Measurements from ENCODE around the gene AKAP13. TPM values are rescaled to one million over a fixed set of nuclear protein-coding genes. Genes with fewer than 3 reads are reported as not detected.
A peak's percentile ranks its signal among the peaks of the same experiment; 100 is the strongest.

Gene AKAP13
- polyA plus RNA-seq, 3 donors: 47.9 to 99.7 (median 92.6) TPM

DNA sequence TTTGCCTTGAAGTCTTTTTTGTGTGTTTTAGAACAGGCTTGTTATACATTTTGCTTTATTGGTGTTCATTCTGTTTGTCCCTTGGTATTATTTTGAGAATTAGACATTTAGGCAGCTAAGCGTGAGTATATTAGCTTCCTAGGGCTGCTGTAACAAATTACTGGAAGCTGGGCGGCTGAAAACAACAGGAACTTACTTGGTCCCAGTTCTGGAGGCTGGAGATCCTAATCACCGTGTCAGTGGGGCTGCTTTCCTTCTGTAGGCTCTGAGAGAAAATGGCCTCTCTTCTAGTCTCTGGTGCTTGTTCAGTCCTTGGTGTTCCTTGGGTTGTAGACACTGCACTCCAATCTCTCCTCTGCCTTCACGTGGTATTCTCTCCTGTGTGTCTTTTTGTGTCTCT, 272.1 kb downstream of the AKAP13 start:
- peak overlapping the region in 1 of 2 donors; percentile 59 for H3K27ac ChIP-seq (ENCODE audit: low read depth in 1 of 2, low read length in 2 of 2)
- intact Hi-C loops (cut with micrococcal nuclease): no loop called here
- Mint-ChIP-seq H3K27me3 (ENCODE audit: low read depth in 3 of 3) (no peaks in the 10 kb centered on the region), H3K9me3 (no peaks in the 10 kb centered on the region), H3K4me3 (no peak overlapping the region), H3K4me1 (peaks cover 19% of the 10 kb centered on the region), H3K27ac (peak overlapping the region; percentile 7 to 88 (median 59)), H3K36me3 (peaks cover 67 to 81% of the 10 kb centered on the region in 2 donors)
- H3K27me3 ChIP-seq (ENCODE audit: control insufficient read depth in 2 of 2, insufficient read depth in 2 of 2, low read length in 2 of 2): no peaks in the 10 kb centered on the region
- H4K20me1 ChIP-seq (ENCODE audit: insufficient read depth, low read length): peaks cover 100% of the 10 kb centered on the region
- H3K4me1 ChIP-seq (ENCODE audit: control insufficient read depth in 1 of 2, insufficient read depth in 2 of 2, low read length in 2 of 2): peaks cover 12 to 22% of the 10 kb centered on the region in 2 donors
- no peak overlapping the region for H3K9ac ChIP-seq (ENCODE audit: insufficient read depth, low read length, poor library complexity, severe bottlenecking)
- TF ChIP-seq, protein P1, sequence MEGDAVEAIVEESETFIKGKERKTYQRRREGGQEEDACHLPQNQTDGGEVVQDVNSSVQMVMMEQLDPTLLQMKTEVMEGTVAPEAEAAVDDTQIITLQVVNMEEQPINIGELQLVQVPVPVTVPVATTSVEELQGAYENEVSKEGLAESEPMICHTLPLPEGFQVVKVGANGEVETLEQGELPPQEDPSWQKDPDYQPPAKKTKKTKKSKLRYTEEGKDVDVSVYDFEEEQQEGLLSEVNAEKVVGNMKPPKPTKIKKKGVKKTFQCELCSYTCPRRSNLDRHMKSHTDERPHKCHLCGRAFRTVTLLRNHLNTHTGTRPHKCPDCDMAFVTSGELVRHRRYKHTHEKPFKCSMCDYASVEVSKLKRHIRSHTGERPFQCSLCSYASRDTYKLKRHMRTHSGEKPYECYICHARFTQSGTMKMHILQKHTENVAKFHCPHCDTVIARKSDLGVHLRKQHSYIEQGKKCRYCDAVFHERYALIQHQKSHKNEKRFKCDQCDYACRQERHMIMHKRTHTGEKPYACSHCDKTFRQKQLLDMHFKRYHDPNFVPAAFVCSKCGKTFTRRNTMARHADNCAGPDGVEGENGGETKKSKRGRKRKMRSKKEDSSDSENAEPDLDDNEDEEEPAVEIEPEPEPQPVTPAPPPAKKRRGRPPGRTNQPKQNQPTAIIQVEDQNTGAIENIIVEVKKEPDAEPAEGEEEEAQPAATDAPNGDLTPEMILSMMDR (IDR thresholded peaks at IDR 0.05): no peak
- 80% methylated on average over 1 of the region's 4 CpGs for WGBS (ENCODE audit: insufficient coverage)
- DNase-seq: no peak
- peaks cover 70 to 96% of the 10 kb centered on the region in 2 donors for H3K36me3 ChIP-seq (replicated peaks in 1 of 2; ENCODE audit: control insufficient read depth in 1 of 2, insufficient read depth in 2 of 2, low read length in 2 of 2)
- no peak overlapping the region for H3K4me2 ChIP-seq (replicated peaks; ENCODE audit: extremely low read depth, low read length, poor library complexity, severe bottlenecking)
- peaks cover 81% of the 10 kb centered on the region for H3K79me2 ChIP-seq (ENCODE audit: insufficient read depth, low read length)
- H3K4me3 ChIP-seq (replicated peaks in 1 of 3; ENCODE audit: low read depth in 2 of 3, low read length in 3 of 3): no peak overlapping the region
- H2AFZ ChIP-seq (ENCODE audit: insufficient read depth, low read depth, low read length, poor library complexity, severe bottlenecking): no peak overlapping the region
- no peaks in the 10 kb centered on the region for H3K9me3 ChIP-seq (replicated peaks in 1 of 2; ENCODE audit: control insufficient read depth in 1 of 2, insufficient read depth in 1 of 2, low read length in 2 of 2)

DNA sequence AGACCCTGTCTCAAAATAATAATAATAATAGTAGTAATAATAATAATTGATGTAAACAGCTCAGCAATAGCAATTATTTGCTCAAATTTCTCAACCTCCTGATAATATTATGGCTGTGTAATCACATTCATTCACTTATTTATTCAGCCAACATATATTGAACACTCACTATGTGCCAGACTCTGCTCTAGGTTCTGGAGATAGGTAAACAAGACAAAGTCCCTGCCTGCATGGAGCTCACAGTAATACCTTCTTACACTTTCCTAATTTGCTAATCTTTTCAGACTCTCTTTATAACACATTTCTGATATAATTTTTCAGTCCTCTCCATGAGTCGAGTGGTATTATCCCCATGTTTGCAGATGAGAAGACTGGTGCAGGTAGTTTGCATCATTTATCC, 276.7 kb downstream of the AKAP13 start:
- no peak overlapping the region for H3K4me3 Mint-ChIP-seq
- H3K9me3 Mint-ChIP-seq: no peaks in the 10 kb centered on the region
- WGBS (ENCODE audit: insufficient coverage): no CpG with 5 or more reads among the region's 1 CpG
- H3K4me2 ChIP-seq (replicated peaks; ENCODE audit: extremely low read depth, low read length, poor library complexity, severe bottlenecking): no peak overlapping the region
- no peaks in the 10 kb centered on the region for H3K27me3 Mint-ChIP-seq (ENCODE audit: low read depth in 3 of 3)
- H3K9me3 ChIP-seq (replicated peaks in 1 of 2; ENCODE audit: control insufficient read depth in 1 of 2, insufficient read depth in 1 of 2, low read length in 2 of 2): no peaks in the 10 kb centered on the region
- no peak overlapping the region for H3K27ac Mint-ChIP-seq
- TF ChIP-seq, protein P1 (IDR thresholded peaks at IDR 0.05): no peak
- peaks cover 68% of the 10 kb centered on the region for H3K79me2 ChIP-seq (ENCODE audit: insufficient read depth, low read length)
- no peaks in the 10 kb centered on the region for H3K27me3 ChIP-seq (ENCODE audit: control insufficient read depth in 2 of 2, insufficient read depth in 2 of 2, low read length in 2 of 2)
- no peak overlapping the region for H3K27ac ChIP-seq (ENCODE audit: low read depth in 1 of 2, low read length in 2 of 2)
- peaks cover 97 to 100% of the 10 kb centered on the region in 2 donors for H3K36me3 ChIP-seq (replicated peaks in 1 of 2; ENCODE audit: control insufficient read depth in 1 of 2, insufficient read depth in 2 of 2, low read length in 2 of 2)
- no peaks in the 10 kb centered on the region for H3K4me1 ChIP-seq (ENCODE audit: control insufficient read depth in 1 of 2, insufficient read depth in 2 of 2, low read length in 2 of 2)
- intact Hi-C loops (cut with micrococcal nuclease): no loop called here
- no peaks in the 10 kb centered on the region for H3K4me1 Mint-ChIP-seq
- peaks cover 83 to 89% of the 10 kb centered on the region in 2 donors for H3K36me3 Mint-ChIP-seq
- H3K4me3 ChIP-seq (replicated peaks in 1 of 3; ENCODE audit: low read depth in 2 of 3, low read length in 3 of 3): no peak overlapping the region
- peaks cover 100% of the 10 kb centered on the region for H4K20me1 ChIP-seq (ENCODE audit: insufficient read depth, low read length)
- H3K9ac ChIP-seq (ENCODE audit: insufficient read depth, low read length, poor library complexity, severe bottlenecking): no peak overlapping the region
- DNase-seq: no peak
- no peak overlapping the region for H2AFZ ChIP-seq (ENCODE audit: insufficient read depth, low read depth, low read length, poor library complexity, severe bottlenecking)
